K562 (cell line): ENCODE measurements around the gene PRLH. TPM values are rescaled to one million over a fixed set of nuclear protein-coding genes. Genes with fewer than 3 reads are reported as not detected.

Source experiments
- ATAC-seq: fragments of 200-7000 bp; cut with Tn5 transposase; 3 replicates; pipeline ENCODE4 v1.9.1; 2020; ENCODE audit warnings: moderate library complexity
- BruUV-seq: library from RNA; stranded (reverse); fragments of 400-500 nt; replicated peaks from 2 replicates; lab custom pipeline; 2021; lab: Mats Ljungman, UMichigan
- CTCF ChIA-PET: fragments of 300-600 bp; formaldehyde crosslinking; extraction: SDS; loops from one replicate; lab custom pipeline; 2021; ENCODE audit warnings: low intra/inter-chr PET ratio; lab: Yijun Ruan, JAX
- POLR2A ChIA-PET: fragments of 300-600, 350-650 bp; sonication (Branson Sonifier 250); formaldehyde crosslinking; extraction: SDS; loops from one replicate; lab custom pipeline; 2021; ENCODE audit warnings: antibody characterized with exemption, inconsistent platforms; lab: Yijun Ruan, JAX
- DNase-seq, 4 experiments: peaks; one replicate each; pipeline versions ENCODE4 v3.0.0 to v3.0.0-alpha.2; 2011 to 2018; ENCODE audit warnings: low spot score in 3 of 4, mixed read lengths in 3 of 4; ENCODE audit errors: extremely low read depth in 1 of 4
- FAIRE-seq: peaks from 2 replicates; lab custom pipeline; 2011; peaks lifted over from hg19 to GRCh38; lab: Jason Lieb, UNC
- H2AFZ ChIP-seq: 2 replicates; pipeline ENCODE4 v1.6.0; 2011; ENCODE audit warnings: low read depth, low read length, control low read depth, inconsistent platforms
- H3K27ac ChIP-seq: fragments of 200-600 bp; 3 replicates; pipeline ENCODE4 v1.8.0; 2011; ENCODE audit warnings: low read depth, mild to moderate bottlenecking, control low read depth, inconsistent platforms, low read length, moderate library complexity, mixed read lengths; ENCODE audit errors: extremely low read depth
- H3K27me3 ChIP-seq, 2 experiments: fragments of 300-600 bp in 1 of 2; 2 replicates in 1 of 2; 3 replicates in 1 of 2; pipeline versions ENCODE4 v1.6.0 to v1.8.0; 2011; ENCODE audit warnings: inconsistent platforms in 2 of 2, low read length in 2 of 2, mild to moderate bottlenecking in 1 of 2, mixed read lengths in 1 of 2, moderate library complexity in 1 of 2; ENCODE audit not compliant: control insufficient read depth in 2 of 2, insufficient read depth in 2 of 2
- H3K36me3 ChIP-seq: fragments of 300-600 bp; 3 replicates; pipeline ENCODE4 v1.8.0; 2011; ENCODE audit warnings: mild to moderate bottlenecking, low read length, inconsistent platforms; ENCODE audit not compliant: control insufficient read depth, insufficient read depth
- H3K4me1 ChIP-seq, 2 experiments: fragments of 200-600 bp in 1 of 2; replicated peaks in 1 of 2; 2 replicates in 1 of 2; 3 replicates in 1 of 2; pipeline versions ENCODE4 v1.5.1 to v1.8.0; 2011; ENCODE audit warnings: inconsistent platforms in 2 of 2, low read length in 2 of 2, mild to moderate bottlenecking in 1 of 2, mixed read lengths in 1 of 2, moderate library complexity in 1 of 2; ENCODE audit not compliant: control insufficient read depth in 2 of 2, insufficient read depth in 2 of 2
- H3K4me2 ChIP-seq: 2 replicates; pipeline ENCODE4 v1.6.1; 2011; ENCODE audit warnings: low read length, control low read depth, inconsistent platforms, mixed read lengths; ENCODE audit not compliant: insufficient read depth
- H3K4me3 ChIP-seq: fragments of 200-600 bp; sonication (generic), shearing (Covaris generic); 2 replicates; pipeline ENCODE4 v1.5.1; 2016; ENCODE audit warnings: control low read depth, inconsistent platforms
- H3K79me2 ChIP-seq: fragments of 200-600 bp; 3 replicates; pipeline ENCODE4 v1.8.0; 2011; ENCODE audit warnings: low read length, inconsistent platforms; ENCODE audit not compliant: control insufficient read depth, insufficient read depth
- H3K9ac ChIP-seq, 2 experiments: 2 replicates each; pipeline versions ENCODE4 v1.6.0 to v1.6.1; 2011; ENCODE audit warnings: low read depth in 2 of 2, low read length in 2 of 2, control low read depth in 1 of 2, inconsistent platforms in 1 of 2, mild to moderate bottlenecking in 1 of 2, mixed read lengths in 1 of 2; ENCODE audit not compliant: insufficient read depth in 1 of 2
- H3K9me1 ChIP-seq: one replicate; pipeline ENCODE4 v1.6.0; 2011; ENCODE audit warnings: inconsistent platforms, mild to moderate bottlenecking, low read length, moderate library complexity; ENCODE audit not compliant: control insufficient read depth, insufficient read depth
- H3K9me3 ChIP-seq: replicated peaks from 2 replicates; pipeline ENCODE4 v1.5.1; 2011; ENCODE audit warnings: low read depth, low read length, inconsistent platforms; ENCODE audit not compliant: control insufficient read depth, insufficient read depth
- H4K20me1 ChIP-seq: replicated peaks from 2 replicates; pipeline ENCODE4 v1.6.1; 2011; ENCODE audit warnings: low read length, inconsistent platforms, mixed read lengths; ENCODE audit not compliant: control insufficient read depth, insufficient read depth
- JUND ChIP-seq, 2 experiments: IDR thresholded peaks; 2 replicates in 1 of 2; 3 replicates in 1 of 2; pipeline ENCODE4 v1.6.1; 2011; ENCODE audit warnings: borderline replicate concordance in 2 of 2, low read depth in 2 of 2, low read length in 2 of 2, improper control_type of control experiment in 1 of 2, missing biosample characterization in 1 of 2, missing genetic modification characterization in 1 of 2, missing genetic modification reagents in 1 of 2
- MCM7 ChIP-seq, 2 experiments: fragments of 450-650 bp; IDR thresholded peaks; 2 replicates each; pipeline ENCODE4 v1.6.1; 2016 to 2018
- SOX6 ChIP-seq: fragments of 450-650 bp; IDR thresholded peaks from 2 replicates; pipeline ENCODE4 v1.6.1; 2014; ENCODE audit warnings: mild to moderate bottlenecking
- ZFP91 ChIP-seq: sonication (generic); formaldehyde crosslinking; IDR thresholded peaks from 2 replicates; pipeline ENCODE4 v1.8.0; 2022; ENCODE audit warnings: mild to moderate bottlenecking, missing genetic modification reagents
- ZNF354B ChIP-seq: fragments of 250-450 bp; sonication (Bioruptor Pico); IDR thresholded peaks from 2 replicates; pipeline ENCODE4 v1.4.0; 2020
- ZNF639 ChIP-seq, 2 experiments: fragments of 200-800 bp in 1 of 2; sonication (Bioruptor generic) in 1 of 2; sonication (generic) in 1 of 2; formaldehyde crosslinking in 1 of 2; IDR thresholded peaks in 1 of 2; conservative IDR thresholded peaks in 1 of 2; 2 replicates each; pipeline versions ENCODE4 v1.5.0 to v1.6.1; 2016 to 2020; ENCODE audit warnings: missing compliant biosample characterization in 1 of 2, missing genetic modification characterization in 1 of 2, missing genetic modification reagents in 1 of 2
- WGBS: fragments of 100-300 bp; shearing (Covaris generic); methylation state at CpG from one replicate; pipeline ENCODE4 v1.1.6; 2016; ENCODE audit warnings: low coverage, mixed read lengths; ENCODE audit not compliant: insufficient coverage; ENCODE audit errors: missing lambda C conversion rate; 5-methylcytosine and 5-hydroxymethylcytosine counted together
- in situ Hi-C: fragments of 300-500 bp; cut with MboI; formaldehyde crosslinking; loops from 4 replicates; pipeline ENCODE4 v1.15.0; 2018; ENCODE audit warnings: inconsistent platforms, mixed read lengths
- intact Hi-C: fragments of 100-400 bp; cut with micrococcal nuclease; formaldehyde crosslinking; loops from 2 replicates; pipeline ENCODE4 v1.14.2; 2022
- polyA plus RNA-seq, 8 experiments: library from polyadenylated mRNA; depleted of rRNA in 4 of 8; stranded (reverse) in 5 of 8; unstranded in 3 of 8; fragments of >200 nt; fragmentation: Nextera tagmentation in 2 of 8; fragmentation: Illumina TruSeq in 1 of 8; extraction: Ambion mirVana in 2 of 8; extraction: Trizol in 1 of 8; gene quantifications; 2 replicates each; pipeline versions ENCODE4 v1.2.1 to v1.2.3, GENCODE V29; 2011 to 2014; ENCODE audit warnings: inconsistent platforms in 1 of 8, missing spikeins in 1 of 8
- total RNA-seq, 7 experiments: library from RNA; depleted of rRNA in 6 of 7; stranded (reverse); fragments of >200 nt in 6 of 7; fragmentation: Illumina TruSeq in 2 of 7; extraction: Trizol in 2 of 7; gene quantifications; 2 replicates each; pipeline versions ENCODE4 v1.2.1 to v1.2.3, GENCODE V29; 2011 to 2021; ENCODE audit warnings: low replicate concordance in 1 of 7

The PRLH gene
- total and polyA plus RNA-seq, 9 of the 15 experiments (the other 6 are each of a cell fraction or from before 2014, with no cell fraction given) = not detected

GRCh38 chr2:237593596-237594320 is 27.4 kb downstream of the PRLH start:
- intact Hi-C loops = no loop called here
- CTCF ChIA-PET = no interaction called here
- DNase-seq = no peak
- no peaks in the 10 kb centered on the region for H3K9me1 ChIP-seq
- peaks cover 11 to 62% of the 10 kb centered on the region in 2 experiments; a peak in 3 of 5 replicates for H3K27me3 ChIP-seq
- H4K20me1 ChIP-seq = peaks cover 6% of the 10 kb centered on the region; the same call in 1 of the 2 replicates
- no peaks in the 10 kb centered on the region for H3K79me2 ChIP-seq
- WGBS = 0% methylated on average over 7 of the region's 17 CpGs
- H3K9me3 ChIP-seq = no peaks in the 10 kb centered on the region
- peaks cover 0 to 4% of the 10 kb centered on the region in 2 experiments; a peak in 1 of 5 replicates for H3K4me1 ChIP-seq
- H3K4me3 ChIP-seq = no peak overlapping the region
- H3K4me2 ChIP-seq = no peak overlapping the region
- H2AFZ ChIP-seq = no peak overlapping the region
- no peak for ATAC-seq
- H3K36me3 ChIP-seq = no peaks in the 10 kb centered on the region
- POLR2A ChIA-PET = no interaction called here
- in situ Hi-C loops = no loop called here
- FAIRE-seq = no peak
- TF ChIP-seq JUND (IDR thresholded peaks at IDR 0.05; ENCODE audit: borderline replicate concordance, low read depth, low read length) = no peak
- no peak for TF ChIP-seq JUND (tag; IDR thresholded peaks at IDR 0.05; ENCODE audit: borderline replicate concordance, low read depth, low read length)
- TF ChIP-seq MCM7 (IDR thresholded peaks at IDR 0.05) = no peak
- no peak for TF ChIP-seq SOX6
- TF ChIP-seq ZNF354B = no peak
- TF ChIP-seq ZNF639 (CRISPR knock-in tag; conservative IDR thresholded peaks at IDR 0.05 in 1 of 2, IDR thresholded peaks at IDR 0.05 in 1 of 2) = no peak
- no peak for TF ChIP-seq ZFP91
- H3K27ac ChIP-seq = no peak overlapping the region
- H3K9ac ChIP-seq = no peak overlapping the region
- no TSS peak for BruUV-seq
